ENCODE results near the gene RPAP2.
A peak's percentile ranks its signal among the peaks of the same experiment; 100 is the strongest.
"Not testable (repeated sequence)": the region's sequence is repeated elsewhere in the genome, so short reads cannot be mapped to it uniquely, and the experiment has no call there.

Gene RPAP2

DNA sequence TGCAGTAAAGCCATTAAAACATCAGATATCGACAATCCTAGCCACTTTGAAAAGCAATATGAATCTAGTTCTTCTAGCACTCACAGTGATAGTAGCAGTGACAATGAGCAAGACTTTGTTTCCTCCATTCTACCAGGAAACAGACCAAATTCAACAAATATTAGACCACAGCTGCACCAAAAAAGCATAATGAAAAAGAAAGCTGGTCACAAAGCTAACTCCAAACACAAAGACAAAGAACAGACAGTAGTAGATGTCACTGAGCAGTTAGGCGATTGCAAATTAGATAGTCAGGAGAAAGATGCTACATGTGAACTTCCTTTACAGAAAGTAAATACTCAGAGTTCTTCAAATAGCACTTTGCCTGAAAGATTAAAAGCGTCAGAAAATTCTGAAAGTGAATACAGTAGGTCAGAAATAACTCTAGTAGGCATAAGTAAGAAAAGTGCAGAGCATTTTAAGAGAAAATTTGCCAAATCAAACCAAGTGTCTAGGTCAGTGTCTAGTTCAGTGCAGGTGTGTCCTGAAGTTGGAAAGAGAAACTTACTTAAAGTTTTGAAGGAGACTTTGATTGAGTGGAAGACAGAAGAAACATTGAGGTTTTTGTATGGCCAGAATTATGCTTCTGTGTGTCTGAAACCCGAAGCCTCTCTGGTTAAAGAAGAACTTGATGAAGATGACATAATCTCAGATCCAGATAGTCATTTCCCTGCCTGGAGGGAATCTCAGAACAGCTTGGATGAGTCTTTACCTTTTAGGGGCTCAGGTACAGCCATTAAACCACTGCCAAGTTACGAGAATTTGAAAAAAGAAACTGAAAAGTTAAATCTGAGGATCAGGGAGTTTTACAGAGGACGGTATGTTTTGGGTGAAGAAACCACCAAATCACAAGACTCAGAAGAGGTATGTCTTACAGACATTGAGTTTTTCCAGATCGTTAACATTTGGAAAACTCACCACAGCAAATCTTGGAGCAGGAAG is 24.9 kb downstream of the RPAP2 start:
- no peak for DNase-seq (ENCODE audit: low read depth in 2 of 2)

DNA sequence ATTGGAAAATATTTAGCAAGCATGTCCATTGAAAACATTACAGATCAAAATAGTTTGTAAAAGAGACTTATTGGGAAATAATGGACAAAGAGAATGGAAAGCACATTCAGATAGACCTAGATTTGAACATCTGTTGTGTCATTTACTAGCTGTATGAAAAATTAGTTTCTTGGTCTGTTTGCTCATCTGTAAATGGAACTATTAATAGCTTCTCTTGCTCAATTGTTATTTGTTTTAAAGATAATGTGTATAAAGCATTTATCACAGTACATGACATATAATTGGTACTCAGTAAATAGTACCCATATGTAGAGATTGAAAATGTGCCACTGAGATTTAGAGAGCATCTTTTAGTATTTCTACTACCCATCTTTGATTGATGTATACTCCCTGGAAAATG is 25.9 kb downstream of the RPAP2 start:
- no peak for DNase-seq (ENCODE audit: low read depth in 2 of 2)

DNA sequence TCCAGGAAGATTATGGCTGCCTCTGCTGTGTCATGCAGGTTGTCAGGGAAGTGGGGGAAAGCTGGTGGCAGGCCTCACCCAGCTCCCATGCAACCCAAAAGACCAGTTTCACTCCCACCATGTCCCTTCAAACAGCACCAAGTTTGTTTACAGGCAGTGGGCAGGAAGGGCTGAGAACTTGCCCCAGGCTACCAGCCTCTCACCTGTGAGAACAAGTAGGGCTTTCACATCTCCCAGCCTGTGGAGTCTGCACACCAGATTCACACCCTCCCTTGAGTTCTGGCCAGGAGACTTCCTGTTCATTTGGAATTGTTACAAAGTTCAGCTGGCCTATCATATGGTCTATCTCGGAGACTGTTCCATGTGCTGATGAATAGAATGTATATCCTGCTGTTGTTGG is 27.8 kb downstream of the RPAP2 start:
- no peak for DNase-seq (ENCODE audit: low read depth in 2 of 2)

DNA sequence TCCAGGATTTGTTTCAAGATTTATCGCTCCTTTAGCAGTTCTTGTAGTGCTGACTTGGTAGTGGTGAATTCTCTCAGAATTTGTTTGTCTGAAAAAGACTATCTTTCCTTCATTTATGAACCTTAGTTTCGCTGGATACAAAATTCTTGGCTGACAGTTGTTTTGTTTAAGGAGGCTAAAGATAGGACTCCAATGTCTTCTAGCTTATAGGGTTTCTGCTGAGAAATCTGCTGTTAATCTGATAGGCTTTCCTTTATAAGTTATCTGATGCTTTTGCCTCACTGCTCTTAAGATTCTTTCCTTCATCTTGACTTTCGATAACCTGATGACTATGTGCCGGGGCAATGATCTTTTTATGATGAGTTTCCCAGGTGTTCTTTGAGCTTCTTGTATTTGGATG is 28.9 kb downstream of the RPAP2 start:
- no peak for DNase-seq (ENCODE audit: low read depth in 2 of 2)

DNA sequence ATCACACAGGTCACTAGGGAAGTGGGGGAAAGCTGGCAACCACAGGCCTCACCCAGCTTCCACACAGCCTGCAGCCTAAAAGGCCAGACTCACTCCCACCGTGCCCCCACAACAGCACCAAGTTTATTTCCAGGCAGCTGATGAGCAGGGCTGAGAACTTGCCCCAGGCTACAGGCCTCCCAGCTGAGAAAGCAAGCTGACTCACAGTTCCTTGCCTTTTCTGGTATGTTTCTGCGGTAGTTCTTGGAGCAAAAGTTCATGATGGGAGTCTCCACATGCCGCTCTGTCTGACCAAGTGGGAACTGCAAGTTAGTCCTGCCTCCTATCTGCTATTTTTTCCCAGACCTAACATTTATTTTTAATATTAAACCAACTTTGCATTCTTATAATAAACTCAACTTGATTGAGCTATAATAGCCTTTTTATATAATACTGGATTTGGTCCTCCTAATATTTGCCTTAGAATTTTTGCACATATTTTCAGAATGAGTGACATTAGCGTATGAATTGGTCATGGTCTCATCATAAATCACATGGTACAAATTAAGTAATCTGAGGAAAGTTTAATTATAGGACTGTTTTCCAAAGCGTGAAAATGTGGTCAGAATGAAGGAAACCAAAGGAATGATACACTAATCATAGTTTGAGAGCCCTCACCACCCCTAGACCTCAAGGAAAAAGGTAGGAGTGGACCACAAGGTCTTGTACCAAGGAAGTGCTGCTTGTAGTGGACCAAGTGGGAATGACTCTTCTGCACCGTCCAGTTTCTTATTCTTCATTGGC is 30.7 kb downstream of the RPAP2 start:
- no peak for DNase-seq (ENCODE audit: low read depth in 2 of 2)

DNA sequence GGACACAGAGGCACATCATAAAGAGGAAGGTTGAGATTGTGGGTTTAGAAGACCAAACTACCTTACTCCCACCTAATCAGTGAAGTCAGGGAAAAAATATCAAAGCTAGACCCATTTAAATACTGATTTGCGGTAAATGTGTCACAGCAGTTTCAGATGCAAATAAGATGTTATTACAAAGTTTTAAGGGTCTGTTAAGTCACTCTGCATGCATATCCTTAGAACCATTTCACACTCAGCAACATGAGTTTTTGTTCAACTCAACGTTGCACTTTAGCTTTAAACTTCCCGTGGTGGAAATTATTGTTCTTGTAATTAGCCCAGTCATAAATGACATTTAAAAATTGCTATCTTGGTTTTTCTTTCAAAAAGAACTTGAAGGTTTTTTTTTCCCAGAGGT is 34.8 kb downstream of the RPAP2 start:
- DNase-seq (ENCODE audit: low read depth in 2 of 2) = no peak

DNA sequence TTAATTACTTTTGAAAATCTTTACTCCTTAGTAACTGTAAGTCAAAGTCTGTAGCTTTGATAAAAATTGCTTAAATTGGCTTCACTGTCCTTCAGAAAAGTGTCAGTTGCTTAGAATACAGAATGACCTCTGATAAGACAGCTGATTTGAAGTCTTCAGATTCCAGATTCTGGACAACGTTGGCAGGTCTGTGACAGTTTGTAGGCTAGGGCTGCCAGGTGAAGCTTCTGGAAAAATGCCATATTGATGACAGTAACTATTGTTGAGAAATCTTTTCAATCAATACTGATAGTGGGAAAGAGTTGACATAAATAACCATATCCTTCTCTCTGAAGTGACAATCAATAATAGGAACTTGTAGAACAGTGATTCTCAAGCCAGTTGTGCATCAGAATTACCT is 41.3 kb downstream of the RPAP2 start:
- DNase-seq (ENCODE audit: low read depth in 2 of 2) = no peak

DNA sequence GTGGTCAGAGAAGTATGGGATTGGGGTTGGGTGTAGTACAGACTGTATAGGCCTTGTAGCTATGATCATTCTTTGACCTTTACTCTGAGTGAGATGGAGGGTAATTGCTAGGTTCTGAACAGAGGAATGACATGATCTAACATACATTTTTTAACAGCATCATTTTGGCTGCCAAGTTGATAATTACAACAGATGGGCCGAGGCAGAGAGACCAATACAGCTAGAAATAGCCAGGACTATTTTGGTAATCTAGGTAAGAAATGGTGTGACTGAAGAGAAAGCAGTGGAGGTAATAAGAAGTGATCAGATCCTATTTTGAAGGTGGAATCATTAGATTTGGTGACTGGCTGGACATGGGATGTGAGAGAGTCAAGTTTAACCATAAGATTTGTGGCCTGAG is 43.5 kb downstream of the RPAP2 start:
- no peak for DNase-seq (ENCODE audit: low read depth in 2 of 2)

DNA sequence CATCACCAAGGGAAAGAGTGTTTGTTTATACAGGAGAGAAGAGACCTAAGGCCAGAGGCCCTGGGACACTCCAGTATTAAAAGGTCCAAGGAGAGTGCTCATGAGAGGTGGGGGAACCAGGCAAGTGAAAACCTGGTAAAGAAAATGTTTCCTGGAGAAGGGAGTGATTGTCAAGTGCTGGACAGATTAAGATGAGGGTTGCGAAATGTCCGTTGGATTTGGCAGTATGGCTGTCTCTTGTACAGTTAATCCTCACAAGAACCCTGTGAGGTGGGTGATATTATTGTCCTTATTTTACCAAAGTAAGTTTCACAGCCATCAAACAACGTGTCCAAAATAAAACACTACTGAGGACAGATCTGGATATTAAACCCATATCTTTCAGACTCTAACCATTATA is 44.2 kb downstream of the RPAP2 start:
- DNase-seq (ENCODE audit: low read depth in 2 of 2) = no peak

DNA sequence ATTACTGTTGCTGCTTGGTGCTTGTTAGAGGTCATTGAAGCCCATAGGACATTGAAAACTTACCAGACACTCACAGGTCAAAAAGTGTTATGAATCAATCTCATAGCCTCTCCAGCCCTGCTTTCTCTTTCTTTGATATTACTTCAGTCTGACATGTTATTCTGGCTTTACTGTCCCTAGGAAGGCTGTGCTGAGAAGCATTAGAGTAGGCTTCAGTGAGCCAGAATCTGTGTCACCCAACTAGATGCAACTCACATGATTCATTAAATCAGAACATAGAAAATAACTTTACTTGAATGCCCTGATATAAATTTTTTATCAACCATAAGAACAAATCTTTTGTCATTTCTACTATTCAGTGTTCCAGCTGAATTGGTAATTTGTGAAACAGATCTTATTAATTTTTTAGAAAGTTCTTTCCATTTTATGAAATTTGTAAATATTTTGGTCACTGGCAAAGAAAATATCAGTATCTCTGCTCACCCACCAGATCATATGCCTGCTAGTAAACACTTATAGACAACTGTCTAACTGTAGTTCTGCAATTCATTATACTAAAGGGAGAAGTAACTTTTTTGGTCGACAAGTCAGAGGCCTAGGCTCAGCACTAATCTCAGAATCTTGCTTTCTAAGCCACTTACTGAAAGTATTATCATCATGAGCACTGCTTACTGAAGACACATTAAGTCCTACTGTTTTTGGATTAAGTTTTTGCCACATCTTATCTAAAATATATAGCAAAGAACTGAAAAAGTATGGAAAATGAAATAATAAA is 48.2 kb downstream of the RPAP2 start:
- no peak for DNase-seq (ENCODE audit: low read depth in 2 of 2)

DNA sequence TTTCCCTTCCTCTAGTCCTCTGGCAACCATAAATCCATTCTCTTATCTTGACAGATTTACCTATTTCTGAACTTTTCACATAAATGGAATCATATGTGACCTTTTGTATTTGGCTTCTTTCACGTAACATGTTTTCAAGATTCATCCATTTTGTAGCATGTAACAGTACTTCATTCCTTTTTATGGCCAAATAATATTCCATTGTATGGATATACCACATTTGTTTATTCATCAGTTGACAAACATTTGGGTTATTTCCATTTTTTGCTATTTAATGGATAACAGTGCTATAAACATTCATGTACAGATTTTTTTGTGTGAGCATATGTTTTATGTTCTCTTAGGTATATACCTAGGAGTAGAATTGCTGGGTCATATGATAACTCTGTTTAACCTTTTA is 54.0 kb downstream of the RPAP2 start:
- DNase-seq (ENCODE audit: low read depth in 2 of 2) = no peak

DNA sequence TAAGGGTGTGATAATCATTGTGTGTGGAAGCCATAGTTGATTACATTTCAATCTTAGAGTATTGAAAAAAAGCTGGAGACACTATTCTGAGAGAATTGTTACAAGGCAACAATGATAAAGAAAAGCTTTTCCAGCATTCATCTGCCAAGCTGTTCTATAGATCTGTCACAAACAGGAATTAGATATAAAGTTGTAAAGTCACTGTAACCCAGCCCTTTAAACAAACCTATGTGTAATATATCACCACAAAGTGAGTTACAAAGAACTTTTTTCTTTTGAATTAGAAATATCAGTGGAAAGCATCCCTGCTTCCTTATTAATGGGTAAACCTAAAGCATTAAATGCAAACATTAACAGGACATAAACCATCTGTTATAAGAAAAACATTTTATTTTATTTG is 55.4 kb downstream of the RPAP2 start:
- DNase-seq (ENCODE audit: low read depth in 2 of 2) = no peak

DNA sequence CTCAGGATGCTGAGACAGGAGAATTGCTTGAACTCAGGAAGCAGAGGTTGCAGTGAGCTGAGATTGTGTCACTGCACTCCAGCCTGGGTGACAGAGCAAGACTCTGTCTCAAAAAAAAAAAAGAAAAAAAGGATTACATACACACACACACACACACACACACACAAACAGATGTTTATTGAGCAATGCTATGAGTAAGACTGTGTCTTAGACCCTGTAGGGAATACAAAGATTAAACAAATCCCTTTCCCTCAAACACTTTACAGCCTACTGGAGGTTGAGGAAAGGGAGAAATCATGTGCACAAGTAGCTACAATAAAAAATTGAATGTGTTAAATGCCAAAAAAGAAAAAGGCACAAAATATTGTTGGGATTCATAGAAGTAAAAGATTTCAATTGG is 58.1 kb downstream of the RPAP2 start:
- no peak for DNase-seq (ENCODE audit: low read depth in 2 of 2)

DNA sequence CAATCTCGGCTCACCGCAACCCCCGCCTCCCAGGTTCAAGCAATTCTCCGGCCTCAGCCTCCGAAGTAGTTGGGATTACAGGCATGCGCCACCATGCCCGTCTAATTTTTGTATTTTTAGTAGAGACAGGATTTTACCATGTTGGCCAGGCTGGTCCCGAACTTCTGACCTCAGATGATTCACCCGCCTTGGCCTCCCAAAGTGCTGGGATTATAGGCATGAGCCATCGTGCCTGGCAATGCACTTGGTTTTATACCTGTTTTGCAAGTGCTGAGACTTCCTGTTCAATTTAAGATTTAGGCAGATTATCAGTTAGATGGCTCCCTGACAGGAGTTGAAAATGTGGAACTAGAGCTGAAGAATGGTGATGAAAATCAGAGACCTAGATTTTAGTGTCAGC is 60.5 kb downstream of the RPAP2 start:
- DNase-seq (ENCODE audit: low read depth in 2 of 2) = not testable (repeated sequence)

DNA sequence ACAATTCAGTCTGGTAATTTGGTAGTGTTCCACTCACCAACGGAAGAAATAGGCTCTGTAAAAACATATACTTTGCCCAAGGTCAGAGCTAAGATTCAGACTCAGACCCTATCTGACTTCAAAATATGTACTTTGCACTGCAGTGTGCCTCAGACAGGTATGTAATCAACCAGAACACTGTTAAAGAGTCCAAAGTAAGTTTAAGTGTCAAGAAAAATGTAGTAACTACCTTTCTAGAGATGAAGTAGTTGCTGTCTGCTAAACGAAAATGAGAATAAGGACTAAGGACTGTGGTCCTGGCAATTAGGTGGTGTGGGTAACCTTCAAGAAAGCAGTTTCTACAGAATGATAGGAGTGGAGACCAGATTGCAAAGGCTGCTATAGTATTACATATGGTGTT is 61.1 kb downstream of the RPAP2 start:
- DNase-seq (ENCODE audit: low read depth in 2 of 2) = no peak

DNA sequence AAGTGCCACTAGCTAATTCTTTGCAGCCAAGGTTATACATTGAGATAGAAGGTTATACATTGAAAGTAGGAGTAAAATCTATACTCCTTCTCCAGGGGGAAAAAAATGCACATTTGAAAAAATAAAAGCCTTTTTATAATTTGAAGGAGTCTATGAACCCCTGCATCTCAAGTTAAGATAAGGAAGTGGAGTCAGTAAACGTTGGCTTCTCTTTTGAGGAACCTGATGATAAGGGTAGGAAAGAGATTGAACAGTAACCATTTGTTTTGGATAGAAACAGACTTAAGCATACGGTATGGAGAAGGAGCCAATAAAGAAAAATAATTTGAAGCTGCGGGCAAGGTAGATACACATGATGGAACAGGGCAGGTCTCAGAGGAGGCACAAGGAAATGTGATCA is 64.1 kb downstream of the RPAP2 start:
- no peak for DNase-seq (ENCODE audit: low read depth in 2 of 2)

DNA sequence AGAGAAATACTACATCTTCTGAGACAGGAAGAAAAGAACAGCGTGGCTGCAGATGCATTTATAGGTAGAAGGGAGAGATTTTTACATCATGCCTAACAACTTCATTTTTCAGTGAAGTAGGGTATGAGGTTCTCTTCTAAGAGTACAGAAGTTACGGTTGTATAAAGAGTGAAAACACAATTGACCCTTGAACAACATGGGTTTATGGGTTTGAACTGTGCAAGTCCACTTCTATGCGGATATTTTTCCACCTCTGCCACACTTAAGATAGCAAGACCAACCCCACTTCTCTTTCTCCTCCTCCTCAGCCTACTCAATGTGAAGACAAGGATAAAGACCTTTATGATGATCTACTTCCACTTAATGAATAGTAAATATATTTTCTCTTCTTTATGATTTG is 64.5 kb downstream of the RPAP2 start:
- no peak for DNase-seq (ENCODE audit: low read depth in 2 of 2)

DNA sequence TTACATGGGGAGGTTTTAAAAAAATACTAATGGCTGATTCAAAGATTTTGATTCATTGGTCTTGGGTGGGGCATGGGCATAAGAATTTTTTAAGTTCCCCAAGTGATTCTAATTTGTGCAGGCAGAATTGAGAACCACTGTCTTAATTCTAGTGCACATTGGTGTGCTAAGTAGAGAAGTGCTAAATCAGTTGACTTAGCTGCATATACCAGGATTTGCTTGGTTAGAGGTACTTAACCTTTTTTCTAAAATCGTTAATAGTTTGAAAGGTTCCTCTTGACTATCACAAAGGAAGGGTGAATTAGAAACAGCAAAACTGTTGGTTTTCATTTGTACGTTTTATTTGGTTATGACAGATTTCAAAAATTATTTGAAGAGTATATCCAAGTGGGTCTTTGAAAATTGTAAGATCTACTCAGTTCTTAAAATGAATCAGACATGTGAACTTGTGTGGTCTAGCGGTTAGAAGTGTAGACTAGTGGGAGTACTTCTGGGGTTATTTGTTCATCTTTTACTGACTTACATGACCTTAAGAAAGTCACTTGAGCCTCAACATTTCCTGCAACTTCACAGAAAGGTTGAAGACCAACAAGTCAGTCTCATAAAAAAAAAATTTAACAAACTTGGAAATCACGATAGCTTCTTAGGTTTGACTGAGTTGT is 66.7 kb downstream of the RPAP2 start:
- DNase-seq (ENCODE audit: low read depth in 2 of 2) = no peak

DNA sequence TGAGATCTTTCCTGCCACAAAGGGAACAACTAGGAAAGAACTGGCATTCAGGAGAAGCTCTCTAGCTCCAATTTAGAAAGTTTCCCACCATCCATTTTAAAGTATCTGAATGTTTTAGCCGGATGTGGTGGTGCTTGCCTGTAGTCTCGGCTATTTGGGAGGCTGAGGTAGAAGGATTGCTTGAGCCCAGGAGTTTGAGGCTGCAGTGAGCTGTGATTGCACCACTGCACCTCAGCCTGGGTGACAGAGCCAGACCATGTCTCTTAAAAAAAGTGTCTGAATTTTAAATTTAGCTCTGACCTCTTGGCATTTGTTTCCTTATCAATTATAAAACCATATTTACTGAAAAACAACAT is 67.2 kb downstream of the RPAP2 start:
- DNase-seq (ENCODE audit: low read depth in 2 of 2) = peak in 1 of 2 donors; percentile 4

DNA sequence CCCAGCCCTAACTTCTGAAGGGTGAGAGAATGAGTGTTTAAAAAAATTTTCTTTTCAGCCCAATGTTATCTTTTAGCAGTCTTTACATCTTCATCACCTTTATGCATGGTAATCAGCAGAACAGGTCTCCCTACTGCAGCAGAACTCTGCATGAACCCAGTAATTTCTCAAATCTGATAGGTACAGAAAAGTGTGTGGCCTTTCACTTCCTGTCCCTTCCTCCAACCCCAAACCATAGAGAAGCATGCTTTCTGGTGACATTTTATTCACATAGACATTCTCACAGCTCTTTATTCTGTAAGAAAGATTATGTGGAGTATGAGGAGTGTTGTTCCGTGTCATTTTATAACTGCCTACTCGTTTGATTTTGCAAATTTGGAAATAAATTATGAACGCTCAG is 68.6 kb downstream of the RPAP2 start:
- no peak for DNase-seq (ENCODE audit: low read depth in 2 of 2)

DNA sequence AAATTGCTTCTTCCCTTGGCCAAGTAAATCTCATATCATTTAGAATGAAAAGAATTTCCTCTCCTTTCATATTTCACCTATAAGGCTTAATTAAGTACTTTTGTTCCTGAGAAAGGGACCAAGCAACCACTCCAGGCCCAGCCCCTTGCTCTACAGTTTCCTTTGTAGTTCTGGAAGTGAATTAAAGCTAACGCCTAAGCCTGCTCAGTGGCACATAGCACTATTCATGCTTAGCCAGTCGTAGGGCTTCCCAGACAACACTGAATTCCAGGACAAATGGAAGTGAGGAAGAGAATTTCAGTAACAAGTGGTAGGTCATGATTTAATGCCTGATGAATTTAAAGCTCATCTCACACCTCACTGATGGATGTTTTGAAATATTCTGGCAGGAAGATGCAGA is 73.3 kb downstream of the RPAP2 start:
- no peak for DNase-seq (ENCODE audit: low read depth in 2 of 2)

DNA sequence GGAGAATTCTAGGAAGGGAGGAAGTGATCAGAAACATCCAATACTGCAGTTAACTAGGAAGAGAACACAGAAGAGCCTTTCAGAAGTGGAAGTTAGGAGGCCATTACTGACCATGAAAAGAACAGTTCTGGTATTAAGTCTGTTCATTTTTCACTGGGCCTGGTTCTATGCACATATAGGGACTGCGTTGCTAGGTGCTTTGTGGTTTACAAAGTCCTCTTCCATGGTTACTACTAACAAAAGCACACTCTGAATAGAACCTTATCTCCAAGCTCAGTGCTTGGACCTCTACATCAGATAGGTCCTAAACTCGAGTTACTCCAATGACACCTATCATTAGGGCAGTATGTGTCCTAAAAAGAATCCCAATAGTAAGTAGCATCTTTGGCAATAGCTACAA is 75.4 kb downstream of the RPAP2 start:
- DNase-seq (ENCODE audit: low read depth in 2 of 2) = no peak
